Measurements from ENCODE around the gene CRAT.

CRAT gene

GRCh38 chr9:129108805-129109536 lies 1.6 kb downstream of the CRAT start:
- no peak for DNase-seq

GRCh38 chr9:129108083-129108804 lies 2.3 kb downstream of the CRAT start:
- no peak for DNase-seq

- no peak for DNase-seq
Measured at GRCh38 chr9:129107651-129108050, 2.9 kb downstream of the CRAT start.

GRCh38 chr9:129105857-129106694 lies 4.5 kb downstream of the CRAT start:
- DNase-seq: no peak

- DNase-seq: no peak
Measured at GRCh38 chr9:129104051-129104450, 6.5 kb downstream of the CRAT start.

- DNase-seq: no peak
Measured at GRCh38 chr9:129103595-129103965, 7.0 kb downstream of the CRAT start.

GRCh38 chr9:129102791-129103594 lies 7.6 kb downstream of the CRAT start:
- DNase-seq: peak; percentile 73

- no peak for DNase-seq
Measured at GRCh38 chr9:129102095-129102525, 8.5 kb downstream of the CRAT start.

- no peak for DNase-seq
Measured at GRCh38 chr9:129101279-129101678, 9.3 kb downstream of the CRAT start.

- DNase-seq: no peak
Measured at GRCh38 chr9:129100383-129101169, 10.0 kb downstream of the CRAT start.

- no peak for DNase-seq
Measured at GRCh38 chr9:129098328-129098727, 12.3 kb downstream of the CRAT start.

- DNase-seq: no peak
Measured at GRCh38 chr9:129097671-129098306, 12.8 kb downstream of the CRAT start.

GRCh38 chr9:129095908-129096307 lies 14.7 kb downstream of the CRAT start:
- DNase-seq: no peak

GRCh38 chr9:129095170-129095667 lies 15.4 kb downstream of the CRAT start:
- DNase-seq: no peak

- no peak for DNase-seq
Measured at GRCh38 chr9:129094387-129095169, 16.0 kb downstream of the CRAT start.

- no peak for DNase-seq
Measured at GRCh38 chr9:129093602-129094386, 16.8 kb downstream of the CRAT start.

GRCh38 chr9:129089246-129089645 lies 21.3 kb downstream of the CRAT start:
- DNase-seq: no peak

GRCh38 chr9:129084087-129084486 lies 26.5 kb downstream of the CRAT start:
- DNase-seq: no peak

GRCh38 chr9:129081388-129081904 lies 29.1 kb downstream of the CRAT start:
- peak; percentile 68 for DNase-seq

Data from hematopoietic multipotent progenitor cell treated with erythropoietin and hydrocortisone succinate and interleukin-3 and kit ligand, for 8 days (in vitro differentiated cells).